Activated naive CD4-positive, alpha-beta T cell (primary cell): Measurements from ENCODE around the gene TCEAL7.
A peak's percentile ranks its signal among the peaks of the same experiment; 100 is the strongest.
"Not testable (repeated sequence)": the region's sequence is repeated elsewhere in the genome, so short reads cannot be mapped to it uniquely, and the experiment has no call there.

Experiments
- DNase-seq, 4 experiments: peaks; one replicate each; lab custom pipeline; 2025; lab: John Stamatoyannopoulos, UW

Gene TCEAL7, protein sequence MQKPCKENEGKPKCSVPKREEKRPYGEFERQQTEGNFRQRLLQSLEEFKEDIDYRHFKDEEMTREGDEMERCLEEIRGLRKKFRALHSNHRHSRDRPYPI

DNA sequence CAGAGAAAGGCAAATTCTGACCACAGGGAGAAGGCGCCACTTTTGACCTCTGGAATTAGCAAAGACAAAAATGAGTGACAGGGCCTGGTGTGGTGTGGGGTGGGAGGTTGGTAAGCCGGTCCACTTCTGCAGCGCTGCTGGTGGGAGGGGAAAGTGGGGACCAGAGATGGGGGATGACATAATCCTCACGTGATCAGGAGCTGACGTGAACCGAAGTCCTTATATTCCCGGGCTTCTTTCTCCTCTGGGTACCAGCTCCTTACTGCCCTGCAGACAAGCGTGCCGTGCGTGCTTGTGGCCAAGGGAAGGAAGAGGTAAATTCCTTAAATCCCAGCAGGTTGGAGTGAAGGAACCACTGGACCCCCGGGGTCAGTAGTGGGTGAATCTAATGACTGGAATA is at the start of gene TCEAL7:
Gene TCEAL7, plus strand, starts transcription at position 249 of the 400 bp plus-strand sequence. CDS start 1,165 bp downstream, outside the sequence.
- no peak for DNase-seq

DNA sequence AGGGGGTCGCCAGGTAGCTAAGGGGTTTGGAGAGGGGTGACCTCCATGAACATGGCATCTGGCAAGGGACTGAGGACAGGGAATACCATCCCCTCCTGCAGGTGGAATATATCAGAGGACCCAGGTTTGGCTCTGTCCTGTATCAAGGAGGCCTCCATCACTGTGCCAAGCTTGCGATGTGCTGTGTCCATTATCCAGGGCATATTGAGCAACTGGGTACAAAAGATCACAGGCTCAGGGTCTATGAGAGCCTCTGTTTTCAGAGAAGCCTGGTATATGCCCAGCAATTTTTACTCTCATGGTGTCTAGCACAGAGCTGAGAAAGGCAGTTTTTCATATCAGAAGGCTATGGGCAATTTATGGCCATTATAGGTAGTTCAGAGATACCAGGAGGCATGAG is 36.9 kb upstream of the TCEAL7 start:
- no peak for DNase-seq

- DNase-seq = no peak
Measured at GRCh38 chrX:103304705-103305104, 25.3 kb upstream of the TCEAL7 start.

DNA sequence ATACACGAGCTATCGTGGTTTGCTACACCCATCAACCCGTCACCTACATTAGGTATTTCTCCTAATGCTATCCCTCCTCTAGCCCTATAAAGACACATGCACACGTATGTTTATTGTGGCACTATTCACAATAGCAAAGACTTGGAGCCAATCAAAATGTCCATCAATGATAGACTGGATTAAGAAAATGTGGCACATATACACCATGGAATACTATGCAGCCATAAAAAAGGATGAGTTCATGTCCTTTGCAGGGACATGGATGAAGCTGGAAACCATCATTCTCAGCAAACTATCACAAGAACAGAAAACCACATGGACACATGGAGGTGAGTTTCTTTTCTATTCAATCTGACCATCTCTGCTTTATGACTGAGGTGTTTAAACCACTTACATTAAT is 24.4 kb upstream of the TCEAL7 start:
- DNase-seq = not testable (repeated sequence)

GRCh38 chrX:103309860-103310554 is 20.0 kb upstream of the TCEAL7 start:
- DNase-seq = no peak

DNA sequence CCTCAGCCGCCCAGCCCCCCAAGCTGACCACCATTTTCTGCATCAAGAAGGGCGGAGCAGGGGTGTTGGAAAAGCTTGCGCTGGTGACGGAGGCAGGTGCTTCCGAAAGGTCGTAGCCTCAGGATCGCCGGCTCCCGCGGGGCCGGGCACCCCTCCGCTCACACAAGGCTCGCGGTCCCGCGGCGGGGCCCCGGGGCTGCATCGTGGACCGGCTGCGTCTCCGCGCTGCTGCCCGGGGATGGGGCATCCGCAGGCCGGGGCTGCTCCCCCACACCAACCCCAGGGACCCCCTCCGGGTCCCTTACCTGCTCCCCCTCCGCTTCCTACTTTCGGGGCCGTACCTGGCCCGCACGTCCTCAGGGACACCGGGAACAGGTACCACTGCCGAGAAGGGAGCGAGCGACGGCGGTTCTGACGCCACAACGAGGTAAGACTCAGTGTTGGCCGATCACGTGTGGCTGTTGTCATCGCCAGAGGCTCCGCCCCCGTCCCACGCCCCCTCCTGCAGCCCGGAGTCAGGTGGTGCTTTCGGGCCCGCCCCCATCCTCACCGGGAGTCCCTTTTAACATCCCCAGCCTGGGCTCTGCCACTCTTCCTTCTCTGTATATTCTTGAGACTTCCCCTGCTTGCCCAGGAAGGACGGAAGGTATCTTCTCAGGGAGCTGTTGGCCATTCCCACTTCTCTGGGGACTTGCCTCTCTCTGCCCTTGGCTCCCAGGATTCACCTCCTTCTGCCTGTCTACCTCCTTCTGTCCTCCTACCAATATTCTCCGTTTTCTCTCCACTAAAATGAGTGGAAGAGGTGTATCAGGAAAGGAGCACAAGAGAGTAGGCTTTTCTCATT is 19.3 kb upstream of the TCEAL7 start, which contains the start of gene BEX2:
Gene BEX2, minus strand, starts transcription at position 436 of the 844 bp plus-strand sequence. CDS start 1,014 bp downstream, outside the sequence.
- peak; percentile 39 to 78 (median 58) for DNase-seq

- DNase-seq = no peak
Measured at GRCh38 chrX:103311399-103311780, 18.6 kb upstream of the TCEAL7 start.

GRCh38 chrX:103330681-103331288 is 746 bp downstream of the TCEAL7 start:
- DNase-seq = no peak

- DNase-seq = no peak
Measured at GRCh38 chrX:103338663-103339062, 8.6 kb downstream of the TCEAL7 start.

GRCh38 chrX:103343105-103343504 is 13.1 kb downstream of the TCEAL7 start:
- peak in 3 of 4 experiments; percentile 1 to 7 (median 5) for DNase-seq

DNA sequence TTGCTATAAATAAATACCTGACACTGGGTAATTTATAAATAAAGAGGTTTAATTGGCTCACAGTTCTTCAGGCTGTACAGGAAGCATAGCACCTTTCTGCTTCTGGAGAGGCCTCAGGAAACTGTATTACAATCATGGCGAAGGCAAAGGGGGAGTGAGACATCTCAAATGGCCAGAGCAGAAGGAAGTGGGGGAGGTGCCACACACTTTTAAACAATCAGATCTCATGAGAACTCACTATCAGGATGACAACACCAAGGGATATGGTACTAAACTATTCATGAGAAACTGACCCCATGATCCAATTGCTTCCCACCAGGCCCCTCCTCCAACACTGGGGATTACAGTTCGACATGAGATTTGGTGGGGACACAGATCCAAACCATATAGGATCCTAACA is 14.6 kb downstream of the TCEAL7 start:
- DNase-seq = no peak

DNA sequence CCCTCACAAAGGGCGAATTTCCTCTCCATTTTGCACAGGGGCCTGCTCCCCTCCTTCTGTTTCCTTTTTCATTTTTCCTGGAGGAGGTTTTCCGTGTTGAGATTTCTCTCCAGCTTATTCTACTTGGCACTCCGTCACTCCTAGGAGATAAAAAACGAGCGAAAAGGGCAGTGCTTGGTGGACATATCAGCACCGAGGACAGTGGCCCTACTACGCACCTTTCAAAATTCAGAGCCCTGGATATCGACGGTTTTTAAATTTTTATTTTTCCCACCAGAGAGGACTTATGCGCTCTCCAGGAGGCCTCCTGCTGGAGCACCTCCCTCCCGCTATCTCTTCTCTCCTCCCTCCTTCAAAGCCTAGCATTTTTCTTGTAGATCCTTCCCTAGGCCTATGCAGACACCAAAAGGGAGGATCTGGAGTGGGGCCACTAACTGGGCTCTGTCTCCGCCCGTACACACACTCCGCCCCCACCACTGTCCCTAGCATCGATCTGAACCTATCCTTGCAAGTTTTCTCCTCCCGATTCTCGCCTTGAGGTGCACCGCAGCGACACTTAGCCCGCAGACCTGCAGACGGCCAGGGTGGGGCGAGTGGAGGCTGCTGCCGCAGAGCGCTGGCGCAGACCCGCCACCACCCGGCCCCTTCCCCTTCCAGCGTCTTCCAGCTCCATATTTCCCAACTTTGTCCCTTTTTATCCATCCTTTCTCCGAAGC is 17.8 kb downstream of the TCEAL7 start:
- DNase-seq = no peak

DNA sequence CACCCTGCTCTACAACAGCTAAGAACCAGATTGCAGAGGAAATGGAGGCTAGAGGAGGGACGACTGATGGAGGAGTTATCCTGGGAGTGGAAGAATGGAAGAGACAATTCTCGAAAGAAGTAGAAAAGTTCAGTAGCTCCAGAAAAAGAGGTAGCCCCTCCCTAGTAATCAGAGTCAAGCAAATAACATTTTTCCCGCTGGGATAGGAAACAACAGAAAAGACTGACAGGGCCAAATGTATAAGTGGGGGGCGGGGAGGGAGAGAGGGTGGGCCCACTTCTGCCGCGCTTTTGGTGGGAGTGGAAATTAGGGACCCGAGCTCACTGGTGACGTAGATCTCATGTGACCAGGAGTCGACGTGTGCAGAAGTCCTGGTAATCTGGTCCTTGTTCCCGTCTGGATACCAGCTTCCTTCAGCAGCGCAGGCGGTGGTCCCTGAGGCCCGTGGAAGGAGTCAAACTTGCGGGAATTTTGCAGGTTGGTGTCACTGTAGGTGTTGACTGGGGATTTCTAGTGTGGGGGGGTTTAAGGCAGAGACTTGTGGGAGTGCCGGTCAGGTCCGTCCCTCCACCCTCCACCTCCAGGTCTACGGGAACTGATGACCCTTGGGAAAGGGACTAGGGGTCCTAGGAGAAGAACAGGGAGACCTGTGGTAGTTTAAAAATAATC is 26.2 kb downstream of the TCEAL7 start, which contains the start of gene TCEAL9:
Gene TCEAL9, plus strand, starts transcription at position 377 of the 669 bp plus-strand sequence. CDS start 1,179 bp downstream, outside the sequence.
- DNase-seq = no peak

- no peak for DNase-seq
Measured at GRCh38 chrX:103356858-103357257, 26.8 kb downstream of the TCEAL7 start.

- DNase-seq = no peak
Measured at GRCh38 chrX:103357871-103358270, 27.8 kb downstream of the TCEAL7 start.

GRCh38 chrX:103359605-103360004 is 29.6 kb downstream of the TCEAL7 start:
- DNase-seq = not testable (repeated sequence)

DNA sequence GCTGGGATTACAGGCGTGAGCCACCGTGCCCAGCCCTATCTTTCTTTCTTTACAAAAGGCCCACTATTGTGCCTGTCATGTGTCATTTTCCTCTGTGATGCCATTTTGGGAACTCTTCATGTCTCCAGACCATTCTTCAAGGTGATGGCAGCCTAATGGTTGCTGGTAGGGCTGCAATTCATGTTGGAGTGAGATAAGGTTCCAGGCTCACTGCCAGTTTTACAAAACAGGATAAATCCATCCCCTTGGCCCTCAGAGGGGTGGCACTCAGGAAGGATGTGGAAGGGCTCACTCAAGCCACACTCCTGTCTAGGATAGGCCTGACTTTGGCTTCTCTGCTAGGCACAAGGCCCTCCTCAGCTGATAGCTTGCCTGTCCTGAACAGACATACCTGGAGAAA is 30.1 kb downstream of the TCEAL7 start:
- DNase-seq = no peak

- no peak for DNase-seq
Measured at GRCh38 chrX:103360916-103361315, 30.9 kb downstream of the TCEAL7 start.

DNA sequence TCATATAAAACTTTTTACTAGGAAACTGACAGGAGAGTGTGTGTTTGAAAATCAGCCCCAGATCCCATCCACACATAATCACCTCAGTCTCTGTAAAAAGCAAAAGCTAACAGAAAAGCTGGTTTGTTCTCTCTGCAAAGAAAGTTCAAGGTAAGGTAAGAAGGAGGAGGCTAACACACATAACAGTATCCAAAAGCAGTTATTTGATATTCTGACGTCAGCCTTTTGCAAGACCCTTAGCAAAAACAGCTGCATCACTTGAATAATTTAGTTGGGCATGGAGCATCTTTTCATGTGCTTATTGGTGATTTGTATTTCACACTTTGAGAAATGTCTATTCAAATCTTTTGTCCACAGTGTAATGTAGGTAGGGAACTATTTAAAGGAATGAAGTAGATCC is 31.8 kb downstream of the TCEAL7 start:
- DNase-seq = no peak

DNA sequence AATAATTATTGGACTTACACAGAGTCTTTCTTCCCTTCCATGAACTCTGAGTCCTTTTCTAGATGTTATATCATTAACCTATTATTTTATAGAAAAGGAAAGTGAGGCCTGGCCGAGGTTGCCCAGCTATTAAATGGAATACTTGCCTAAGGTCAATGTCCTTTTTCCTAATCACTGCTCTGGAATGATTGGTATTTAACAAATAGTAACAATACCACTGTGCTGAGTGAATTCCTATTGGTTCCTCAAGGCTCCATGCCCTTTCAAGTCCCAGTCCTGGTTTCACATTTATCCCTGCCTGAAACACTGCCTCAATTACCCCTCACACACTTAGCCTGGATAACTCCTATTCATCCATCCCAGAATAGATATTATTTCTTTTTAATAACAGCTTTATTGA is 32.4 kb downstream of the TCEAL7 start:
- no peak for DNase-seq

DNA sequence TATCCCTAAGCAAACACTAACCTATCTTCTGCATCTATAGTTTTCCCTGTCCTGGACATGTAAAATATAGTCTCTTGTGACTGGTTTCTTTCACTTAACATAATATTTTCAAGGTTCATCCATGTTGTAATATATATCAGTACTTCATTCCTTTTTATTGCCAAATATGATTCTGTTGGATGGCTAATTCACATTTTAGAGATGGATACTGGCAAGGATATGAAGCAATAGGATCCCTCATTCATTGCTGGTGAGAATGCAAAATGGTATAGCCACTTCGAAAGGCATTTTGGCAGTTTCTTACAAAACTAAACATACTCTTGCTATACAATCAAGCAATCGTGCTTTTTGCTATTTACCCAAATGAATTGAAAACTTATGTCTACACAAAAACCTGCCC is 33.0 kb downstream of the TCEAL7 start:
- no peak for DNase-seq
